HEK293 (cell line): Measurements from ENCODE around the gene CDX1.

Source experiments
- CTCF ChIA-PET: fragments of 350-600 bp; formaldehyde crosslinking; extraction: SDS; loops from one replicate; lab custom pipeline; 2021; ENCODE audit warnings: antibody characterized with exemption; lab: Yijun Ruan, JAX
- POLR2A ChIA-PET: fragments of 300-600 bp; formaldehyde crosslinking; extraction: SDS; loops from one replicate; lab custom pipeline; 2020; ENCODE audit warnings: antibody characterized with exemption, inconsistent platforms; lab: Yijun Ruan, JAX
- H3K27ac ChIP-seq: fragments of 200-500 bp; sonication (Bioruptor generic); 2 replicates; pipeline ENCODE4 v1.5.1; 2014; ENCODE audit warnings: low read depth, low read length, control low read depth, inconsistent platforms; ENCODE audit errors: extremely low read depth
- H3K36me3 ChIP-seq, 2 experiments: fragments of 200-500 bp in 1 of 2; sonication (Bioruptor generic) in 1 of 2; 1 replicate in 1 of 2; 2 replicates in 1 of 2; pipeline ENCODE4 v1.5.1; 2014 to 2017; ENCODE audit warnings: inconsistent platforms in 2 of 2, low read length in 2 of 2; ENCODE audit not compliant: control insufficient read depth in 2 of 2, insufficient read depth in 1 of 2
- H3K4me1 ChIP-seq: fragments of 200-500 bp; sonication (Bioruptor generic); 2 replicates; pipeline ENCODE4 v1.5.1; 2014; ENCODE audit warnings: mild to moderate bottlenecking, low read length, inconsistent platforms; ENCODE audit not compliant: control insufficient read depth, insufficient read depth
- H3K4me3 ChIP-seq: 2 replicates; pipeline ENCODE4 v1.5.1; 2011; ENCODE audit warnings: low read depth, mild to moderate bottlenecking, control low read depth, low read length, moderate library complexity
- H3K9me3 ChIP-seq: fragments of 200-500 bp; sonication (Bioruptor generic); 2 replicates; pipeline ENCODE4 v1.5.1; 2014; ENCODE audit warnings: low read depth, low read length, inconsistent platforms; ENCODE audit not compliant: control insufficient read depth, insufficient read depth
- BCL11A ChIP-seq: fragments of 450-650 bp; formaldehyde crosslinking; IDR thresholded peaks from 2 replicates; pipeline ENCODE4 v1.5.1; 2016; ENCODE audit warnings: low read depth, missing biosample characterization, missing genetic modification characterization
- GLIS1 ChIP-seq: fragments of 450-650 bp; formaldehyde crosslinking; IDR thresholded peaks from 2 replicates; pipeline ENCODE4 v1.5.1; 2016; ENCODE audit warnings: missing biosample characterization, missing genetic modification characterization
- GLIS2 ChIP-seq: fragments of 450-650 bp; formaldehyde crosslinking; IDR thresholded peaks from 2 replicates; pipeline ENCODE4 v1.5.1; 2016; ENCODE audit warnings: missing biosample characterization, missing genetic modification characterization
- IKZF3 ChIP-seq: fragments of 450-650 bp; IDR thresholded peaks from 2 replicates; pipeline ENCODE4 v1.5.0; 2018; ENCODE audit warnings: missing biosample characterization, mild to moderate bottlenecking, missing genetic modification characterization, moderate library complexity
- KLF1 ChIP-seq: fragments of 450-650 bp; formaldehyde crosslinking; IDR thresholded peaks from 2 replicates; pipeline ENCODE4 v1.5.1; 2016; ENCODE audit warnings: missing biosample characterization, missing genetic modification characterization
- KLF8 ChIP-seq: fragments of 450-650 bp; formaldehyde crosslinking; IDR thresholded peaks from 2 replicates; pipeline ENCODE4 v1.5.1; 2016; ENCODE audit warnings: missing biosample characterization, missing genetic modification characterization
- SCRT1 ChIP-seq: fragments of 450-650 bp; formaldehyde crosslinking; IDR thresholded peaks from 2 replicates; pipeline ENCODE4 v1.5.1; 2016; ENCODE audit warnings: missing biosample characterization, missing genetic modification characterization, borderline replicate concordance
- SP3 ChIP-seq: fragments of 450-650 bp; formaldehyde crosslinking; IDR thresholded peaks from 2 replicates; pipeline ENCODE4 v1.5.1; 2016; ENCODE audit warnings: missing biosample characterization, missing genetic modification characterization
- ZBTB48 ChIP-seq: fragments of 450-650 bp; formaldehyde crosslinking; IDR thresholded peaks from 2 replicates; pipeline ENCODE4 v1.5.1; 2016; ENCODE audit warnings: missing biosample characterization, missing genetic modification characterization
- ZBTB8A ChIP-seq: fragments of 450-650 bp; formaldehyde crosslinking; IDR thresholded peaks from 2 replicates; pipeline ENCODE4 v1.5.1; 2016; ENCODE audit warnings: missing biosample characterization, missing genetic modification characterization
- ZFP37 ChIP-seq: fragments of 450-650 bp; formaldehyde crosslinking; IDR thresholded peaks from 2 replicates; pipeline ENCODE4 v1.5.1; 2016; ENCODE audit warnings: missing biosample characterization, missing genetic modification characterization
- ZNF10 ChIP-seq: fragments of 450-650 bp; formaldehyde crosslinking; IDR thresholded peaks from 2 replicates; pipeline ENCODE4 v1.5.1; 2017; ENCODE audit warnings: missing biosample characterization, missing genetic modification characterization
- ZNF2 ChIP-seq: fragments of 450-650 bp; formaldehyde crosslinking; IDR thresholded peaks from 2 replicates; pipeline ENCODE4 v1.5.1; 2016; ENCODE audit warnings: missing biosample characterization, missing genetic modification characterization
- ZNF221 ChIP-seq: fragments of 450-650 bp; formaldehyde crosslinking; IDR thresholded peaks from 2 replicates; pipeline ENCODE4 v1.5.1; 2017; ENCODE audit warnings: missing biosample characterization, missing genetic modification characterization, borderline replicate concordance
- ZNF311 ChIP-seq: fragments of 450-650 bp; formaldehyde crosslinking; IDR thresholded peaks from 2 replicates; pipeline ENCODE4 v1.5.1; 2017; ENCODE audit warnings: missing biosample characterization, missing genetic modification characterization, borderline replicate concordance
- ZNF626 ChIP-seq: fragments of 450-650 bp; sonication (Bioruptor Pico); formaldehyde crosslinking; IDR thresholded peaks from 2 replicates; pipeline ENCODE4 v1.5.1; 2018; ENCODE audit warnings: missing biosample characterization, missing genetic modification characterization, inconsistent platforms
- ZSCAN16 ChIP-seq: fragments of 450-650 bp; formaldehyde crosslinking; IDR thresholded peaks from 2 replicates; pipeline ENCODE4 v1.5.1; 2016; ENCODE audit warnings: missing biosample characterization, missing genetic modification characterization
- TF ChIP-seq, protein P1 (sequence below): fragments of 450-650 bp; formaldehyde crosslinking; IDR thresholded peaks from 2 replicates; pipeline ENCODE4 v1.5.1; 2016; ENCODE audit warnings: missing biosample characterization, missing genetic modification characterization, low read depth
- TF ChIP-seq, protein P2 (sequence below): fragments of 450-650 bp; formaldehyde crosslinking; IDR thresholded peaks from 2 replicates; pipeline ENCODE4 v1.5.1; 2016; ENCODE audit warnings: missing biosample characterization, missing genetic modification characterization
- TF ChIP-seq, protein P3 (sequence below): fragments of 450-650 bp; formaldehyde crosslinking; IDR thresholded peaks from 2 replicates; pipeline ENCODE4 v1.5.1; 2016; ENCODE audit warnings: missing biosample characterization, missing genetic modification characterization
- TF ChIP-seq, protein P4 (sequence below): fragments of 450-650 bp; formaldehyde crosslinking; IDR thresholded peaks from 2 replicates; pipeline ENCODE4 v1.5.1; 2016; ENCODE audit warnings: missing biosample characterization, missing genetic modification characterization
- TF ChIP-seq, protein P5 (sequence below): fragments of 450-650 bp; formaldehyde crosslinking; IDR thresholded peaks from 2 replicates; pipeline ENCODE4 v1.5.1; 2016; ENCODE audit warnings: missing biosample characterization, missing genetic modification characterization
- TF ChIP-seq, protein P6 (sequence below): fragments of 450-650 bp; formaldehyde crosslinking; IDR thresholded peaks from 2 replicates; pipeline ENCODE4 v1.5.1; 2016; ENCODE audit warnings: missing biosample characterization, missing genetic modification characterization, low read depth
- TF ChIP-seq, protein P7 (sequence below): fragments of 450-650 bp; formaldehyde crosslinking; IDR thresholded peaks from 2 replicates; pipeline ENCODE4 v1.5.1; 2016; ENCODE audit warnings: missing biosample characterization, missing genetic modification characterization

CDX1 gene

DNA sequence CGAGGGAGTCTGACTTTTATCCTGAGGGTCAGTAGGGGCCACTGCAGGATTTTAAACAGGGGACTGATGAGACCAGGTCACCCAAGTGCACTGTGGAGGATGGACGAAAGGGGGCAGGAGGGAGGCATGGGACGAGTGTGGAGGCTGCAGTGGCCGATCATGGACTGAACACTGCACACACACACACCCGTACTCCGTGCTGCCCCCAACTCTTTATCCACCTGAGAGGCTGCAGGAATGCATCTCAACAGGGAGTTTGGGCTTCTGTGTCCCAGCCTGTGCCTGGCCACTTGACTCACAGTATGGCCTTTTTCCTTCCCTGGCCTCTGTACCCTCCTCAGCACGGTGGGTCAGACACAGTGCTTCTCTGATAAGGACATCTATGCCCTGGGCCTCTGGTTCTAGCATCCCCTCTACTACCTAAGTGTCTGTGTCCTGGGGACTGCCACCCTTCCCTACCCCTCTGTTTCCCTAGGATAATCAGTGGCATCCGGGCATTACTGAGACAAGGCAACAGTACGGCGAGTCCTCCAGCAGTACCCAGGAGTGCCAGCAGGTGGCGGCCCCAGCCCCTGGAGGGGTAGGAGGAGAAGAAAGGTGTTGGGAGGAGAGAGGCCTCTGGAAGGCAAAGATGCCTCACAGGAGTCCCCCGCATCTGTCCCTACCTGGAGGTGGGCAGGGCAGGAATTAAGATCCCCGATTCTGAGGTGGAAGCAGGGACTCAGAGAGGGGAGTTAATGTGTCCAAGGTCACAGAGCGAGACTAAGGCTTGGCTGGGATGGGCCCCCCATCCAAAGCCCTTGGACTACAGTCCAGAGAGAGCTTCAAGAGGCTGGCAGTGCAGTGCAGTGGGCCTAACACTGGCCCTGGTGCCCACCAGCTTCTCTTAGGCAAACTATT is 5.1 kb upstream of the CDX1 start (continued):
- TF ChIP-seq, protein P1, sequence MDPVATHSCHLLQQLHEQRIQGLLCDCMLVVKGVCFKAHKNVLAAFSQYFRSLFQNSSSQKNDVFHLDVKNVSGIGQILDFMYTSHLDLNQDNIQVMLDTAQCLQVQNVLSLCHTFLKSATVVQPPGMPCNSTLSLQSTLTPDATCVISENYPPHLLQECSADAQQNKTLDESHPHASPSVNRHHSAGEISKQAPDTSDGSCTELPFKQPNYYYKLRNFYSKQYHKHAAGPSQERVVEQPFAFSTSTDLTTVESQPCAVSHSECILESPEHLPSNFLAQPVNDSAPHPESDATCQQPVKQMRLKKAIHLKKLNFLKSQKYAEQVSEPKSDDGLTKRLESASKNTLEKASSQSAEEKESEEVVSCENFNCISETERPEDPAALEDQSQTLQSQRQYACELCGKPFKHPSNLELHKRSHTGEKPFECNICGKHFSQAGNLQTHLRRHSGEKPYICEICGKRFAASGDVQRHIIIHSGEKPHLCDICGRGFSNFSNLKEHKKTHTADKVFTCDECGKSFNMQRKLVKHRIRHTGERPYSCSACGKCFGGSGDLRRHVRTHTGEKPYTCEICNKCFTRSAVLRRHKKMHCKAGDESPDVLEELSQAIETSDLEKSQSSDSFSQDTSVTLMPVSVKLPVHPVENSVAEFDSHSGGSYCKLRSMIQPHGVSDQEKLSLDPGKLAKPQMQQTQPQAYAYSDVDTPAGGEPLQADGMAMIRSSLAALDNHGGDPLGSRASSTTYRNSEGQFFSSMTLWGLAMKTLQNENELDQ (tag by site-specific recombination) = no peak
- TF ChIP-seq, protein P2, sequence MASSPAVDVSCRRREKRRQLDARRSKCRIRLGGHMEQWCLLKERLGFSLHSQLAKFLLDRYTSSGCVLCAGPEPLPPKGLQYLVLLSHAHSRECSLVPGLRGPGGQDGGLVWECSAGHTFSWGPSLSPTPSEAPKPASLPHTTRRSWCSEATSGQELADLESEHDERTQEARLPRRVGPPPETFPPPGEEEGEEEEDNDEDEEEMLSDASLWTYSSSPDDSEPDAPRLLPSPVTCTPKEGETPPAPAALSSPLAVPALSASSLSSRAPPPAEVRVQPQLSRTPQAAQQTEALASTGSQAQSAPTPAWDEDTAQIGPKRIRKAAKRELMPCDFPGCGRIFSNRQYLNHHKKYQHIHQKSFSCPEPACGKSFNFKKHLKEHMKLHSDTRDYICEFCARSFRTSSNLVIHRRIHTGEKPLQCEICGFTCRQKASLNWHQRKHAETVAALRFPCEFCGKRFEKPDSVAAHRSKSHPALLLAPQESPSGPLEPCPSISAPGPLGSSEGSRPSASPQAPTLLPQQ (tag by site-specific recombination) = no peak
- TF ChIP-seq ZBTB48 (tag by site-specific recombination) = peak; percentile 42; the same call in 1 of the 2 replicates
- no peak for TF ChIP-seq ZNF221 (tag by site-specific recombination)
- TF ChIP-seq, protein P3, sequence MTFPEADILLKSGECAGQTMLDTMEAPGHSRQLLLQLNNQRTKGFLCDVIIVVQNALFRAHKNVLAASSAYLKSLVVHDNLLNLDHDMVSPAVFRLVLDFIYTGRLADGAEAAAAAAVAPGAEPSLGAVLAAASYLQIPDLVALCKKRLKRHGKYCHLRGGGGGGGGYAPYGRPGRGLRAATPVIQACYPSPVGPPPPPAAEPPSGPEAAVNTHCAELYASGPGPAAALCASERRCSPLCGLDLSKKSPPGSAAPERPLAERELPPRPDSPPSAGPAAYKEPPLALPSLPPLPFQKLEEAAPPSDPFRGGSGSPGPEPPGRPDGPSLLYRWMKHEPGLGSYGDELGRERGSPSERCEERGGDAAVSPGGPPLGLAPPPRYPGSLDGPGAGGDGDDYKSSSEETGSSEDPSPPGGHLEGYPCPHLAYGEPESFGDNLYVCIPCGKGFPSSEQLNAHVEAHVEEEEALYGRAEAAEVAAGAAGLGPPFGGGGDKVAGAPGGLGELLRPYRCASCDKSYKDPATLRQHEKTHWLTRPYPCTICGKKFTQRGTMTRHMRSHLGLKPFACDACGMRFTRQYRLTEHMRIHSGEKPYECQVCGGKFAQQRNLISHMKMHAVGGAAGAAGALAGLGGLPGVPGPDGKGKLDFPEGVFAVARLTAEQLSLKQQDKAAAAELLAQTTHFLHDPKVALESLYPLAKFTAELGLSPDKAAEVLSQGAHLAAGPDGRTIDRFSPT (tag by site-specific recombination) = no peak
- peak; percentile 60; the same call in 1 of the 2 replicates for TF ChIP-seq KLF8 (tag by site-specific recombination)
- no peak for TF ChIP-seq ZNF10 (tag by site-specific recombination)
- TF ChIP-seq SCRT1 (tag by site-specific recombination) = no peak
- peak; percentile 78; the same call in 1 of the 2 replicates for TF ChIP-seq ZFP37 (tag by site-specific recombination)
- TF ChIP-seq ZSCAN16 = no peak
- peak; percentile 75 for TF ChIP-seq ZNF2 (tag by site-specific recombination)
- no peak for TF ChIP-seq ZNF311 (tag by site-specific recombination)
- no peak for TF ChIP-seq SP3 (tag by site-specific recombination)
- TF ChIP-seq, all 188 proteins: peak for 12

DNA sequence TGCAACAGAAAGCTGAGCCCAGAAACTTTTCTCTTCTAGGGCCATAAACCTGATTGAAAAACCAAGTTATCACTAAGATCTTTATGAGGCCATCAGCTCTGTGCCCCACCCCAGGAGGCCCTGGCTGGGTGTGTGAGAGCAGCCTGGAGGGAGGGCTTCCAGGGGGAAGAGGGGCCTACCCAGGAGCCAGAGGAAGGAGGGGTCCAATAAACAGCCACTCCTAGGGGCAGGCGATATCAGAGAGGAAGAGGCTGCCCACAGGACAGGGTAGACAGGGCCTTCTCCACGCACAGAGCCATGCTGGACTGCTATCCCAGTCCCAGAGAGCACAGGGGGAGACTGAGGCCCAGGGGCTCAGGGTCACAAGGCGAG is 4.5 kb upstream of the CDX1 start:
- H3K27ac ChIP-seq = 0 out of 2 replicates have a peak overlapping the region, but pooled peaks have one; percentile 3
- ChIA-PET CTCF (interaction anchor here (0.6 to 2.1 kb wide), 23 partner anchors 9 to 618 kb away, joined by 3 to 20 read pairs (median 4); no protein-coding TSS in a partner anchor), POLR2A (no interaction called here)
- H3K36me3 ChIP-seq = no peaks in the 10 kb centered on the region
- H3K9me3 ChIP-seq = no peaks in the 10 kb centered on the region
- H3K4me1 ChIP-seq = no peaks in the 10 kb centered on the region
- no peak overlapping the region for H3K4me3 ChIP-seq
- TF ChIP-seq GLIS1 (tag by site-specific recombination) = peak; percentile 84
- TF ChIP-seq GLIS2 (tag by site-specific recombination) = no peak
- TF ChIP-seq, protein P4, sequence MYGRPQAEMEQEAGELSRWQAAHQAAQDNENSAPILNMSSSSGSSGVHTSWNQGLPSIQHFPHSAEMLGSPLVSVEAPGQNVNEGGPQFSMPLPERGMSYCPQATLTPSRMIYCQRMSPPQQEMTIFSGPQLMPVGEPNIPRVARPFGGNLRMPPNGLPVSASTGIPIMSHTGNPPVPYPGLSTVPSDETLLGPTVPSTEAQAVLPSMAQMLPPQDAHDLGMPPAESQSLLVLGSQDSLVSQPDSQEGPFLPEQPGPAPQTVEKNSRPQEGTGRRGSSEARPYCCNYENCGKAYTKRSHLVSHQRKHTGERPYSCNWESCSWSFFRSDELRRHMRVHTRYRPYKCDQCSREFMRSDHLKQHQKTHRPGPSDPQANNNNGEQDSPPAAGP = peak; percentile 38; the same call in 1 of the 2 replicates
- no peak for TF ChIP-seq BCL11A
- TF ChIP-seq, protein P5, sequence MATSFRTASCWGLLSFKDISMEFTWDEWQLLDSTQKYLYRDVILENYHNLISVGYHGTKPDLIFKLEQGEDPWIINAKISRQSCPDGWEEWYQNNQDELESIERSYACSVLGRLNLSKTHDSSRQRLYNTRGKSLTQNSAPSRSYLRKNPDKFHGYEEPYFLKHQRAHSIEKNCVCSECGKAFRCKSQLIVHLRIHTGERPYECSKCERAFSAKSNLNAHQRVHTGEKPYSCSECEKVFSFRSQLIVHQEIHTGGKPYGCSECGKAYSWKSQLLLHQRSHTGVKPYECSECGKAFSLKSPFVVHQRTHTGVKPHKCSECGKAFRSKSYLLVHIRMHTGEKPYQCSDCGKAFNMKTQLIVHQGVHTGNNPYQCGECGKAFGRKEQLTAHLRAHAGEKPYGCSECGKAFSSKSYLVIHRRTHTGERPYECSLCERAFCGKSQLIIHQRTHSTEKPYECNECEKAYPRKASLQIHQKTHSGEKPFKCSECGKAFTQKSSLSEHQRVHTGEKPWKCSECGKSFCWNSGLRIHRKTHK (tag by site-specific recombination) = no peak
- no peak for TF ChIP-seq KLF8 (tag by site-specific recombination)
- TF ChIP-seq KLF1 = peak; percentile 85
- TF ChIP-seq, protein P6, sequence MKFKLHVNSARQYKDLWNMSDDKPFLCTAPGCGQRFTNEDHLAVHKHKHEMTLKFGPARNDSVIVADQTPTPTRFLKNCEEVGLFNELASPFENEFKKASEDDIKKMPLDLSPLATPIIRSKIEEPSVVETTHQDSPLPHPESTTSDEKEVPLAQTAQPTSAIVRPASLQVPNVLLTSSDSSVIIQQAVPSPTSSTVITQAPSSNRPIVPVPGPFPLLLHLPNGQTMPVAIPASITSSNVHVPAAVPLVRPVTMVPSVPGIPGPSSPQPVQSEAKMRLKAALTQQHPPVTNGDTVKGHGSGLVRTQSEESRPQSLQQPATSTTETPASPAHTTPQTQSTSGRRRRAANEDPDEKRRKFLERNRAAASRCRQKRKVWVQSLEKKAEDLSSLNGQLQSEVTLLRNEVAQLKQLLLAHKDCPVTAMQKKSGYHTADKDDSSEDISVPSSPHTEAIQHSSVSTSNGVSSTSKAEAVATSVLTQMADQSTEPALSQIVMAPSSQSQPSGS (tag by site-specific recombination) = no peak
- TF ChIP-seq, protein P7, sequence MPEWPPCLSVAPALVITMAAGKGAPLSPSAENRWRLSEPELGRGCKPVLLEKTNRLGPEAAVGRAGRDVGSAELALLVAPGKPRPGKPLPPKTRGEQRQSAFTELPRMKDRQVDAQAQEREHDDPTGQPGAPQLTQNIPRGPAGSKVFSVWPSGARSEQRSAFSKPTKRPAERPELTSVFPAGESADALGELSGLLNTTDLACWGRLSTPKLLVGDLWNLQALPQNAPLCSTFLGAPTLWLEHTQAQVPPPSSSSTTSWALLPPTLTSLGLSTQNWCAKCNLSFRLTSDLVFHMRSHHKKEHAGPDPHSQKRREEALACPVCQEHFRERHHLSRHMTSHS = no peak
- TF ChIP-seq IKZF3 (tag by site-specific recombination) = peak; percentile 29; the same call in 1 of the 2 replicates
- TF ChIP-seq ZNF626 (tag by site-specific recombination) = no peak
- TF ChIP-seq ZBTB8A = 0 out of 2 replicates have a peak, but pooled peaks have one; percentile 10
